A549 (cell line): ENCODE data around the gene ZNF93. TPM values are rescaled to one million over a fixed set of nuclear protein-coding genes. Genes with fewer than 3 reads are reported as not detected.
"Not testable (repeated sequence)": the region's sequence is repeated elsewhere in the genome, so short reads cannot be mapped to it uniquely, and the experiment has no call there.

Experiments used
- ATAC-seq, 2 experiments: fragments of 200-7000 bp in 1 of 2; fragments of >200 bp in 1 of 2; cut with Nextera tagmentation in 1 of 2; cut with Tn5 transposase in 1 of 2; 3 replicates each; pipeline versions ENCODE4 v1.8.0 to v1.9.1; 2018 to 2020; ENCODE audit warnings: mild to moderate bottlenecking in 1 of 2, moderate library complexity in 1 of 2
- CTCF ChIA-PET: fragments of 300-600 bp; sonication (Branson Sonifier 250); formaldehyde crosslinking; extraction: SDS; loops from one replicate; lab custom pipeline; 2021; ENCODE audit warnings: antibody characterized with exemption, inconsistent platforms; lab: Yijun Ruan, JAX
- POLR2A ChIA-PET: fragments of 350-600 bp; formaldehyde crosslinking; extraction: SDS; loops from one replicate; lab custom pipeline; 2021; ENCODE audit warnings: antibody characterized with exemption, inconsistent platforms; lab: Yijun Ruan, JAX
- DNase-seq, 2 experiments: peaks; one replicate each; pipeline versions ENCODE4 v3.0.0 to v3.0.0-alpha.2; 2011 to 2016; ENCODE audit warnings: low read depth in 1 of 2, low spot score in 1 of 2
- FAIRE-seq: peaks from 2 replicates; lab custom pipeline; 2011; peaks lifted over from hg19 to GRCh38; lab: Jason Lieb, UNC
- H3K27ac ChIP-seq, 2 experiments: fragments of >200 bp; sonication (Bioruptor Twin); formaldehyde crosslinking; 3 replicates each; pipeline ENCODE4 v1.5.1; 2016 to 2017
- H3K4me1 ChIP-seq: fragments of >200 bp; sonication (Bioruptor Twin); formaldehyde crosslinking; 3 replicates; pipeline ENCODE4 v1.6.1; 2016
- H3K4me2 ChIP-seq: fragments of >200 bp; sonication (Bioruptor Twin); formaldehyde crosslinking; 3 replicates; pipeline ENCODE4 v1.6.1; 2016
- H3K4me3 ChIP-seq: fragments of >200 bp; sonication (Bioruptor Twin); formaldehyde crosslinking; 3 replicates; pipeline ENCODE4 v1.5.1; 2016
- H3K9me3 ChIP-seq: fragments of >200 bp; sonication (Bioruptor Twin); formaldehyde crosslinking; 3 replicates; pipeline ENCODE4 v1.6.1; 2016
- CEBPB ChIP-seq, 2 experiments: fragments of >200 bp in 1 of 2; sonication (Bioruptor Twin) in 1 of 2; formaldehyde crosslinking in 1 of 2; IDR thresholded peaks; 2 replicates each; pipeline ENCODE4 v1.6.1; 2012 to 2016
- CHD4 ChIP-seq: fragments of 200-600 bp; sonication (generic); IDR thresholded peaks from 2 replicates; pipeline ENCODE4 v1.6.1; 2016; ENCODE audit warnings: antibody characterized with exemption, mild to moderate bottlenecking, borderline replicate concordance
- EP300 ChIP-seq, 2 experiments: fragments of >200 bp; sonication (Bioruptor Twin); formaldehyde crosslinking; IDR thresholded peaks; 2 replicates in 1 of 2; 3 replicates in 1 of 2; pipeline ENCODE4 v1.6.1; 2016 to 2017
- ESRRA ChIP-seq: fragments of 150-350 bp; IDR thresholded peaks from 2 replicates; pipeline ENCODE4 v1.6.1; 2014; ENCODE audit warnings: mild to moderate bottlenecking, low read length, borderline replicate concordance
- FOSL2 ChIP-seq, 2 experiments: fragments of 450-650 bp in 1 of 2; fragments of >200 bp in 1 of 2; sonication (Bioruptor Twin) in 1 of 2; formaldehyde crosslinking; IDR thresholded peaks; 2 replicates each; pipeline versions ENCODE4 v1.5.0 to v1.6.1; 2016 to 2020; ENCODE audit warnings: mild to moderate bottlenecking in 1 of 2, moderate library complexity in 1 of 2
- FOXS1 ChIP-seq: fragments of 250-450 bp; sonication (Bioruptor Pico); IDR thresholded peaks from 2 replicates; pipeline ENCODE4 v1.5.0; 2020; ENCODE audit warnings: mild to moderate bottlenecking, moderate library complexity
- HEYL ChIP-seq: fragments of 250-450 bp; sonication (Bioruptor Pico); IDR thresholded peaks from 2 replicates; pipeline ENCODE4 v1.8.0; 2021; ENCODE audit warnings: mild to moderate bottlenecking, moderate library complexity
- HOXB13 ChIP-seq: fragments of 250-450 bp; sonication (Bioruptor Pico); IDR thresholded peaks from 2 replicates; pipeline ENCODE4 v1.5.0; 2020; ENCODE audit warnings: low read depth, mild to moderate bottlenecking, moderate library complexity
- HOXB5 ChIP-seq: fragments of 250-450 bp; sonication (Bioruptor Pico); IDR thresholded peaks from 2 replicates; pipeline ENCODE4 v1.5.0; 2020; ENCODE audit warnings: mild to moderate bottlenecking, moderate library complexity
- JUN ChIP-seq, 2 experiments: fragments of >200 bp; sonication (Bioruptor Twin); formaldehyde crosslinking; IDR thresholded peaks; 2 replicates in 1 of 2; 3 replicates in 1 of 2; pipeline ENCODE4 v1.6.1; 2016 to 2017
- KDM1A ChIP-seq: fragments of 200-600 bp; sonication (generic); IDR thresholded peaks from 2 replicates; pipeline ENCODE4 v1.6.1; 2016; ENCODE audit warnings: low read depth, mild to moderate bottlenecking
- KDM5A ChIP-seq: fragments of 200-600 bp; sonication (generic); IDR thresholded peaks from 2 replicates; pipeline ENCODE4 v1.6.1; 2016; ENCODE audit warnings: antibody characterized with exemption, mild to moderate bottlenecking
- MAZ ChIP-seq: fragments of 150-350 bp; IDR thresholded peaks from 2 replicates; pipeline ENCODE4 v1.6.1; 2014; ENCODE audit warnings: antibody characterized with exemption, low read depth, low read length, borderline replicate concordance
- PHF8 ChIP-seq: fragments of 200-600 bp; sonication (generic); IDR thresholded peaks from 2 replicates; pipeline ENCODE4 v1.6.1; 2016; ENCODE audit warnings: low read depth, mild to moderate bottlenecking, antibody characterized with exemption, moderate library complexity, borderline replicate concordance
- POLR2AphosphoS2 ChIP-seq: conservative IDR thresholded peaks from 2 replicates; pipeline ENCODE4 v1.6.1; 2012; ENCODE audit warnings: low read length, improper control_type of control experiment, inconsistent platforms
- RFX5 ChIP-seq: fragments of 450-650 bp; IDR thresholded peaks from 2 replicates; pipeline ENCODE4 v1.7.1; 2014; ENCODE audit warnings: antibody characterized with exemption, mild to moderate bottlenecking, moderate library complexity
- SMC3 ChIP-seq: fragments of >200 bp; sonication (Bioruptor Twin); formaldehyde crosslinking; IDR thresholded peaks from 3 replicates; pipeline ENCODE4 v1.6.1; 2018; ENCODE audit warnings: inconsistent platforms
- SREBF2 ChIP-seq: fragments of 450-650 bp; IDR thresholded peaks from 2 replicates; pipeline ENCODE4 v1.6.1; 2014; ENCODE audit warnings: mild to moderate bottlenecking, moderate library complexity
- TP53 ChIP-seq: fragments of 250-450 bp; sonication (Bioruptor Pico); IDR thresholded peaks from 2 replicates; pipeline ENCODE4 v1.5.0; 2021; ENCODE audit warnings: mild to moderate bottlenecking, moderate library complexity
- WGBS: methylation state at CpG from one replicate; pipeline ENCODE4 v1.1.6; 2017; ENCODE audit errors: missing lambda C conversion rate; 5-methylcytosine and 5-hydroxymethylcytosine counted together
- polyA plus RNA-seq, 4 experiments: library from polyadenylated mRNA; depleted of rRNA in 3 of 4; stranded (reverse); fragments of >200 nt; fragmentation: RNase III in 1 of 4; extraction: RNeasy Plus Mini Kit Qiagen cat#74134 plus additional on column Dnase treatment in 1 of 4; gene quantifications; 2 replicates in 3 of 4; 3 replicates in 1 of 4; pipeline ENCODE4 v1.2.3, GENCODE V29; 2011 to 2017
- TF ChIP-seq, protein P1 (sequence below): fragments of >200 bp; sonication (Bioruptor Twin); formaldehyde crosslinking; IDR thresholded peaks from 3 replicates; pipeline ENCODE4 v1.6.1; 2016
- TF ChIP-seq, protein P2 (sequence below): fragments of 250-450 bp; sonication (Bioruptor Pico); IDR thresholded peaks from 2 replicates; pipeline ENCODE4 v1.5.0; 2021; ENCODE audit warnings: mild to moderate bottlenecking, moderate library complexity, borderline replicate concordance
- TF ChIP-seq, protein P3 (sequence below): fragments of 450-650 bp; IDR thresholded peaks from 2 replicates; pipeline ENCODE4 v1.6.1; 2014; ENCODE audit warnings: antibody characterized with exemption
- TF ChIP-seq, protein P4 (sequence below): fragments of >200 bp; sonication (Bioruptor Twin); formaldehyde crosslinking; IDR thresholded peaks from 2 replicates; pipeline ENCODE4 v1.6.1; 2016
- TF ChIP-seq, protein P5 (sequence below): fragments of 200-600 bp; sonication (generic); IDR thresholded peaks from 2 replicates; pipeline ENCODE4 v1.6.1; 2016; ENCODE audit warnings: antibody characterized with exemption, mild to moderate bottlenecking, moderate library complexity

Gene ZNF93
- polyA plus RNA-seq, 2 of the 4 experiments (the other 2 are of a cell fraction): not detected

DNA sequence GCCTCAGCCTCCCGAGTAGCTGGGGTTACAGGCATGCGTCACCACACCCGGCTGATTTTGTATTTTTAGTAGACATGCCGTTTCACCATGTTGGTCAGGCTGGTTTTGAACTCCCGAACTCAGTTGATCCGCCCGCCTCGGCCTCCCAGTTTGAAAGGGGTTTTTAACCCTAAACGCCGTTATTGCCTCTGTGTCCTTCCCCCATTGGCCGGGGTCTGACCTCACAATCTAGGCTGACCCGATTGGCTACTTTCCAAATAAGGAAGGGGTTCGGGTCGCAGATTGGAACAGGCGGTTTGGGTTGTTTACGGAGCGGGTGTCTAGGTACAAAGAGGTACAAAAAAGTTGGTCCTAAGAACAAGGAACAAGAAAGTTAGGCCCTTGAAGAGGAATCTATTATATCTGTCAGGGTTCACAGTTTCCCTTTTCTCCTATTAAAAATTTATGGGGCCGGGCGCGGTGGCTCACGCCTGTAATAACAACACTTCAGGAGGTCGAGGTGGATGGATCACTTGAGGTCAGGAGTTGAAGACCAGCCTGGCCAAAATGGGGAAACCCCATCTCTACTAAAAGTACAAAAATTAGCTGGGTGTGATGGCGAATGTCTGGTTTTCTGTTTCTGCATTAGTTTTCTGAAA, 34.0 kb upstream of the ZNF93 start:
- POLR2A ChIA-PET: no interaction called here
- CTCF ChIA-PET: no interaction called here

DNA sequence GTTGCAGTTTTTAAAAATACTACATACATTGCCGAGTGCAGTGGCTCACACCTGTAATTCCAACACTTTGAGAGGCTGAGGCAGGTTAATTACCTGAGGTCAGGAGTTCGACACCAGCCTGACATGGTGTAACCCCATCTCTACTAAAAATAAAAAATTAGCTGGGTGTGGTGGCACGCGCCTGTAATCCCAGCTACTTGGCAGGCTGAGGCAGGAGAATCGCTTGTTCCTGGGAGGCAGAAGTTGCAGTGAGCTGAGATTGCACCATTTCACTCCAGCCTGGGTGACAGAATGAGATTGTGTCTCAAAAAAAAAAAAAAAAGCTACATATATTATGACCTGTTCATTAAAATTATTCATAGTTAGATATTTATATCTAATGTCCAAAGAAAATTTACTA, 30.7 kb upstream of the ZNF93 start:
- ATAC-seq, CTCF ChIA-PET, H3K27ac ChIP-seq, H3K4me1 ChIP-seq, H3K4me3 ChIP-seq, H3K4me2 ChIP-seq, DNase-seq, POLR2A ChIA-PET, FAIRE-seq, H3K9me3 ChIP-seq: not testable (repeated sequence)
- WGBS: 39% methylated on average over 5 of the region's 5 CpGs

More for the DNA sequence above, 34.0 kb upstream of the ZNF93 start:
- no peak overlapping the region for H3K27ac ChIP-seq
- H3K4me1 ChIP-seq: no peaks in the 10 kb centered on the region
- FAIRE-seq: no peak
- no peaks in the 10 kb centered on the region for H3K9me3 ChIP-seq
- 23% methylated on average over 23 of the region's 23 CpGs for WGBS
- no peak overlapping the region for H3K4me3 ChIP-seq
- no peak for TF ChIP-seq HOXB5
- TF ChIP-seq POLR2AphosphoS2: no peak
- no peak for TF ChIP-seq KDM1A
- no peak for TF ChIP-seq MAZ
- no peak for TF ChIP-seq PHF8
- TF ChIP-seq, protein P1, sequence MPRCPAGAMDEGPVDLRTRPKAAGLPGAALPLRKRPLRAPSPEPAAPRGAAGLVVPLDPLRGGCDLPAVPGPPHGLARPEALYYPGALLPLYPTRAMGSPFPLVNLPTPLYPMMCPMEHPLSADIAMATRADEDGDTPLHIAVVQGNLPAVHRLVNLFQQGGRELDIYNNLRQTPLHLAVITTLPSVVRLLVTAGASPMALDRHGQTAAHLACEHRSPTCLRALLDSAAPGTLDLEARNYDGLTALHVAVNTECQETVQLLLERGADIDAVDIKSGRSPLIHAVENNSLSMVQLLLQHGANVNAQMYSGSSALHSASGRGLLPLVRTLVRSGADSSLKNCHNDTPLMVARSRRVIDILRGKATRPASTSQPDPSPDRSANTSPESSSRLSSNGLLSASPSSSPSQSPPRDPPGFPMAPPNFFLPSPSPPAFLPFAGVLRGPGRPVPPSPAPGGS: no peak
- no peak for TF ChIP-seq FOSL2 (IDR thresholded peaks at IDR 0.05)
- TF ChIP-seq FOSL2 (CRISPR knock-in tag; IDR thresholded peaks at IDR 0.05): no peak
- TF ChIP-seq, protein P2, sequence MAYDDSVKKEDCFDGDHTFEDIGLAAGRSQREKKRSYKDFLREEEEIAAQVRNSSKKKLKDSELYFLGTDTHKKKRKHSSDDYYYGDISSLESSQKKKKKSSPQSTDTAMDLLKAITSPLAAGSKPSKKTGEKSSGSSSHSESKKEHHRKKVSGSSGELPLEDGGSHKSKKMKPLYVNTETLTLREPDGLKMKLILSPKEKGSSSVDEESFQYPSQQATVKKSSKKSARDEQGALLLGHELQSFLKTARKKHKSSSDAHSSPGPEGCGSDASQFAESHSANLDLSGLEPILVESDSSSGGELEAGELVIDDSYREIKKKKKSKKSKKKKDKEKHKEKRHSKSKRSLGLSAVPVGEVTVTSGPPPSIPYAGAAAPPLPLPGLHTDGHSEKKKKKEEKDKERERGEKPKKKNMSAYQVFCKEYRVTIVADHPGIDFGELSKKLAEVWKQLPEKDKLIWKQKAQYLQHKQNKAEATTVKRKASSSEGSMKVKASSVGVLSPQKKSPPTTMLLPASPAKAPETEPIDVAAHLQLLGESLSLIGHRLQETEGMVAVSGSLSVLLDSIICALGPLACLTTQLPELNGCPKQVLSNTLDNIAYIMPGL (CRISPR knock-in tag): no peak
- TF ChIP-seq CHD4: no peak
- TF ChIP-seq, protein P3, sequence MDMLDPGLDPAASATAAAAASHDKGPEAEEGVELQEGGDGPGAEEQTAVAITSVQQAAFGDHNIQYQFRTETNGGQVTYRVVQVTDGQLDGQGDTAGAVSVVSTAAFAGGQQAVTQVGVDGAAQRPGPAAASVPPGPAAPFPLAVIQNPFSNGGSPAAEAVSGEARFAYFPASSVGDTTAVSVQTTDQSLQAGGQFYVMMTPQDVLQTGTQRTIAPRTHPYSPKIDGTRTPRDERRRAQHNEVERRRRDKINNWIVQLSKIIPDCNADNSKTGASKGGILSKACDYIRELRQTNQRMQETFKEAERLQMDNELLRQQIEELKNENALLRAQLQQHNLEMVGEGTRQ: no peak
- TF ChIP-seq ESRRA: no peak
- TF ChIP-seq RFX5: no peak
- no peak for TF ChIP-seq HOXB13 (CRISPR knock-in tag)
- TF ChIP-seq FOXS1 (CRISPR knock-in tag): no peak
- no peak for TF ChIP-seq CEBPB (IDR thresholded peaks at IDR 0.05)
- no peak for TF ChIP-seq TP53 (CRISPR knock-in tag)
- no peak for TF ChIP-seq JUN (IDR thresholded peaks at IDR 0.05)
- TF ChIP-seq, protein P4, sequence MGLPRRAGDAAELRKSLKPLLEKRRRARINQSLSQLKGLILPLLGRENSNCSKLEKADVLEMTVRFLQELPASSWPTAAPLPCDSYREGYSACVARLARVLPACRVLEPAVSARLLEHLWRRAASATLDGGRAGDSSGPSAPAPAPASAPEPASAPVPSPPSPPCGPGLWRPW: no peak
- no peak for TF ChIP-seq HEYL (CRISPR knock-in tag)
- H3K4me2 ChIP-seq: no peak overlapping the region
- ATAC-seq: no peak
- DNase-seq: no peak

DNA sequence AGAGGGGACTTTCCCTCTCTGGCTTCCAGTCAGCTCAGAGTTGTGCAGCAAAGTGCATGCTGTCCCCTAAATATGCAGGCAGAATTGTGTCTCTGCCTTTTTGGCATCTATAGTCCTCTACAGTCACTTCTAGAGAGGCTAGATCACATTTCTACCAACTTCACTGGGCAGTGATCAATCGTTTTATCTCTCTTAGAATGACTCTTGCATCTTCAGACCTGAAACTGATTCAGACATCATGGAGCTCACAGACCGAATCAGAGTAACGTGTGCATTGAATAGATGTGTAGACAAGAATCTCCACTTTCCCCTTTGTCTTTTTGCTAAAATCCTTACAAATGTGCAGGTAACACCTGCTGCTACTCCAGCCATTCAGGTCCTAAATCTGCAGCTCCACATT, 28.8 kb upstream of the ZNF93 start:
- Histone ChIP-seq H3K27ac (no peak overlapping the region), H3K4me1 (no peaks in the 10 kb centered on the region), H3K4me2 (no peak overlapping the region), H3K9me3 (no peaks in the 10 kb centered on the region; the same call in 2 of the 3 replicates), H3K4me3 (no peak overlapping the region)
- DNase-seq (no peak), FAIRE-seq (no peak), ATAC-seq (no peak)
- ChIA-PET POLR2A (no interaction called here), CTCF (no interaction called here)
- WGBS: 9% methylated on average over 3 of the region's 3 CpGs
- TF ChIP-seq KDM5A (no peak), SMC3 (no peak), SREBF2 (no peak), EP300 (IDR thresholded peaks at IDR 0.05) (no peak)
- TF ChIP-seq, protein P5, sequence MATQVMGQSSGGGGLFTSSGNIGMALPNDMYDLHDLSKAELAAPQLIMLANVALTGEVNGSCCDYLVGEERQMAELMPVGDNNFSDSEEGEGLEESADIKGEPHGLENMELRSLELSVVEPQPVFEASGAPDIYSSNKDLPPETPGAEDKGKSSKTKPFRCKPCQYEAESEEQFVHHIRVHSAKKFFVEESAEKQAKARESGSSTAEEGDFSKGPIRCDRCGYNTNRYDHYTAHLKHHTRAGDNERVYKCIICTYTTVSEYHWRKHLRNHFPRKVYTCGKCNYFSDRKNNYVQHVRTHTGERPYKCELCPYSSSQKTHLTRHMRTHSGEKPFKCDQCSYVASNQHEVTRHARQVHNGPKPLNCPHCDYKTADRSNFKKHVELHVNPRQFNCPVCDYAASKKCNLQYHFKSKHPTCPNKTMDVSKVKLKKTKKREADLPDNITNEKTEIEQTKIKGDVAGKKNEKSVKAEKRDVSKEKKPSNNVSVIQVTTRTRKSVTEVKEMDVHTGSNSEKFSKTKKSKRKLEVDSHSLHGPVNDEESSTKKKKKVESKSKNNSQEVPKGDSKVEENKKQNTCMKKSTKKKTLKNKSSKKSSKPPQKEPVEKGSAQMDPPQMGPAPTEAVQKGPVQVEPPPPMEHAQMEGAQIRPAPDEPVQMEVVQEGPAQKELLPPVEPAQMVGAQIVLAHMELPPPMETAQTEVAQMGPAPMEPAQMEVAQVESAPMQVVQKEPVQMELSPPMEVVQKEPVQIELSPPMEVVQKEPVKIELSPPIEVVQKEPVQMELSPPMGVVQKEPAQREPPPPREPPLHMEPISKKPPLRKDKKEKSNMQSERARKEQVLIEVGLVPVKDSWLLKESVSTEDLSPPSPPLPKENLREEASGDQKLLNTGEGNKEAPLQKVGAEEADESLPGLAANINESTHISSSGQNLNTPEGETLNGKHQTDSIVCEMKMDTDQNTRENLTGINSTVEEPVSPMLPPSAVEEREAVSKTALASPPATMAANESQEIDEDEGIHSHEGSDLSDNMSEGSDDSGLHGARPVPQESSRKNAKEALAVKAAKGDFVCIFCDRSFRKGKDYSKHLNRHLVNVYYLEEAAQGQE: no peak
- TF ChIP-seq, protein P3: no peak
